ENCODE results near the gene KIF1B. TPM values are rescaled to one million over a fixed set of nuclear protein-coding genes. Genes with fewer than 3 reads are reported as not detected.

The KIF1B gene
- total and polyA plus RNA-seq, 9 of the 15 experiments (the other 6 are each of a cell fraction or from before 2014, with no cell fraction given): 2.8 to 19.8 (median 11.9) TPM

GRCh38 chr1:10387677-10388386, 177.5 kb downstream of the KIF1B start (continued):
- TF ChIP-seq SAP30 (IDR thresholded peaks at IDR 0.05; ENCODE audit: borderline replicate concordance, insufficient read depth, low read depth, low read length, poor library complexity, severe bottlenecking): no peak
- TF ChIP-seq HCFC1 (IDR thresholded peaks at IDR 0.05; ENCODE audit: low read depth, low read length): peak; percentile 9; the same call in 1 of the 2 replicates
- TF ChIP-seq C11orf30 (IDR thresholded peaks at IDR 0.05; ENCODE audit: low read depth): peak; percentile 98
- no peak for TF ChIP-seq MLX (CRISPR knock-in tag; conservative IDR thresholded peaks at IDR 0.05)
- TF ChIP-seq MAFK (IDR thresholded peaks at IDR 0.05; ENCODE audit: low read length): peak; percentile 95
- no peak for TF ChIP-seq TRIM28 (IDR thresholded peaks at IDR 0.05)
- no peak for TF ChIP-seq HIVEP1 (CRISPR knock-in tag; IDR thresholded peaks at IDR 0.05)
- TF ChIP-seq REST (IDR thresholded peaks at IDR 0.05; ENCODE audit: borderline replicate concordance): peak; percentile 86; the same call in 1 of the 2 replicates
- TF ChIP-seq REST (CRISPR knock-in tag; IDR thresholded peaks at IDR 0.05; ENCODE audit: low read depth): no peak
- TF ChIP-seq RUNX1 (IDR thresholded peaks at IDR 0.05; ENCODE audit: low read depth): no peak
- TF ChIP-seq HINFP (tag; conservative IDR thresholded peaks at IDR 0.05; ENCODE audit: low read depth): no peak
- TF ChIP-seq SIN3A (IDR thresholded peaks at IDR 0.05; ENCODE audit: borderline replicate concordance in 2 of 2, control insufficient read depth in 1 of 2, low read depth in 2 of 2, low read length in 2 of 2): no peak
- TF ChIP-seq KDM5B (IDR thresholded peaks at IDR 0.05; ENCODE audit: insufficient replicate concordance, low read depth, low read length): no peak
- no peak for TF ChIP-seq THAP7 (CRISPR knock-in tag; IDR thresholded peaks at IDR 0.05)
